Skeletal muscle satellite cell (primary cell): ENCODE measurements around the gene CSKMT. TPM values are rescaled to one million over a fixed set of nuclear protein-coding genes. Genes with fewer than 3 reads are reported as not detected.

ENCODE experiments used
- H3K27me3 ChIP-seq: 2 replicates; pipeline ENCODE4 v1.7.0; 2013; ENCODE audit warnings: low read length; ENCODE audit not compliant: control insufficient read depth, insufficient read depth
- H3K36me3 ChIP-seq: 2 replicates; pipeline ENCODE4 v1.7.0; 2013; ENCODE audit warnings: mild to moderate bottlenecking, control low read depth, low read length; ENCODE audit not compliant: insufficient read depth
- H3K4me1 ChIP-seq: 2 replicates; pipeline ENCODE4 v1.7.0; 2013; ENCODE audit warnings: low read length; ENCODE audit not compliant: control insufficient read depth, insufficient read depth
- H3K4me2 ChIP-seq: 2 replicates; pipeline ENCODE4 v1.7.0; 2013; ENCODE audit warnings: mild to moderate bottlenecking, low read length
- H3K4me3 ChIP-seq: 2 replicates; pipeline ENCODE4 v1.7.0; 2013; ENCODE audit warnings: low read length
- H3K9ac ChIP-seq: 2 replicates; pipeline ENCODE4 v1.7.0; 2013; ENCODE audit warnings: mild to moderate bottlenecking, low read depth, low read length, moderate library complexity
- H3K9me3 ChIP-seq: replicated peaks from 2 replicates; pipeline ENCODE4 v1.7.0; 2013; ENCODE audit warnings: mild to moderate bottlenecking, control low read depth, low read length
- small RNA-seq: library from RNA; depleted of rRNA; stranded (forward); fragments of <200 nt; gene quantifications from one replicate; pipeline ENCODE3, GENCODE V24; 2012

The CSKMT gene

DNA sequence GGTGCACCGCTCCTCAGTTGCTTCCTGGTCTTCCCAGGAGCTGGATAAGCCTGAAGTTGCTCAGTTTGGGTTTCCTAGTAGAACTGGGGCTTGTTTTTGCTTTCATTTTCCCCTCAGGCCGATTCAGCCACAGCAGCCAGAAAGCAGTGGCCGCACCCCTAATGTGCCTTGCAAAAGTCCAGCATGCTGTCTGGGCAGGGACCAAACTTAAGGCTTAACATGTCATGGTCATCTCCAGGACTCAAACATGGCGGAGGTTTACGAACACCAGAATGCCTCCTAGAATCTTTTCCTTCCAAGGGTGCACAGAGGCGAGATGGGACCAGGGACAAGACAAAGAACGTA, 44.9 kb downstream of the CSKMT start:
- Histone ChIP-seq H3K27me3 (no peaks in the 10 kb centered on the region), H3K4me3 (peak overlapping the region; percentile 68), H3K9ac (peak overlapping the region; percentile 90), H3K36me3 (peaks cover 44% of the 10 kb centered on the region), H3K9me3 (no peaks in the 10 kb centered on the region), H3K4me1 (peaks cover 33% of the 10 kb centered on the region), H3K4me2 (peak overlapping the region; percentile 87)

DNA sequence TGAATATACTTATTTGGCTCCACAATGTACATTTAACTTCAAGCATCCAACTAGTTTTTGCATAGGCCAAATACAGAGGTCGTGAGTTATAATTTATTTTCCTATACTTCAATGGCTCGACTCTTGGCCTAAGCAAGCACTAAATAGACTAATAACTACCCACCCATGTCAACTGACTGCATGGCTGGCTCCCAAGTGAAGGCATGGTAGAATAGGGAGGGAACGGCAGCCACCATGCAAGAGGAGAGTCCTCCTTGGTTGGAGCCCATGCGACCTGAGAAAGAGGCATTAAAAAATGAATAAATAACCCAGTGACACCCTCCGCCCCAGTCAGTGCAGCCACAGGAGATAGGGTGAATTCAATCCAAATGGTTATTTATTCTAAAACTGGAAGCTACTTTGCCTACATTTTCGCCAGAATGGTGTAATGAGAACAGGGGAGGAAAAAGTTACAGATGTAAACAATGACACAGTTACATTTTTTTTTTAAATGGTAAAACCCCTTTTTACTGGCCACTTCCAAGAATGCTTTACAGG, 47.2 kb downstream of the CSKMT start:
- Histone ChIP-seq H3K4me3 (no peak overlapping the region), H3K27me3 (no peaks in the 10 kb centered on the region), H3K9me3 (no peaks in the 10 kb centered on the region), H3K4me1 (peaks cover 19% of the 10 kb centered on the region), H3K9ac (no peak overlapping the region), H3K4me2 (no peak overlapping the region), H3K36me3 (peaks cover 67% of the 10 kb centered on the region)

DNA sequence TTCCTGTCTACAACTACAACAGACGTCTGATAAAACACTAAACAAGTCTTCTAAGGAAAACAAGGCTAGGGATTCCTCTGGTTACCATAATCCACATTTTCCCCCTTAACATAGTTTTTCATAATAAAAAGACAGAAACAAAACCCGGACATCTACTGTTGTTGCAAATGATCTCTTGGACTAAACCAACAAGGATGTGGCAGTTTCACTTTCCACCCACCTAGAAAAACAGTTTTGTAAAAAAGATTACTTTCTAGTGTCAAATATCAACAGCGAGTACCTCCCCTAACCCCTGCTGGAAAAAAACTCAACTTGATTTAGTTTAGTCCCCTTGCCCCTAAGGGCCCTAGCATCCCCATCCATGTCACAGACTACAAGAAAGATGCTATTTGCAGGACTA, 47.7 kb downstream of the CSKMT start:
- Histone ChIP-seq H3K27me3 (no peaks in the 10 kb centered on the region), H3K9me3 (no peaks in the 10 kb centered on the region), H3K4me2 (no peak overlapping the region), H3K4me3 (no peak overlapping the region), H3K36me3 (peaks cover 73% of the 10 kb centered on the region), H3K9ac (no peak overlapping the region), H3K4me1 (peaks cover 19% of the 10 kb centered on the region)

DNA sequence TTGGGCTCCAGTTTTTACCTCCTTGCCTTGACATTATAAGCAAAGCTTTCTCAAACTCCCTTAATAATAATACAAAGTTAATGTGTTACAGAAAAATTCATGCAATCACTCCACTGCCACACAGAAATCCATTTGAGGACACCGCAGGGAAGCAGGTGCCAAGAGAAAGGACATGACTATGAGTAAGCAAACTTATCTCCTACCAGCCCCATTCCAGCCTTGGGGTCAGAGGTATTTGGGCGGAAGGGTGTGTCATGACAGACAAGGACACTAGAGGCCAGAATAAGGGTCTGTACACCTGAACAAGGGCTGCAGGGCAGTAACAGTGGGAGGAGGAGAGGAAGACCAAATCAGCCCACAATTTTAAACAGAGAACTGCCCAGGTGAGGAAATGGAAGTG, 48.2 kb downstream of the CSKMT start:
- Histone ChIP-seq H3K27me3 (no peaks in the 10 kb centered on the region), H3K4me1 (peaks cover 19% of the 10 kb centered on the region), H3K36me3 (peaks cover 76% of the 10 kb centered on the region), H3K4me2 (no peak overlapping the region), H3K4me3 (no peak overlapping the region), H3K9me3 (no peaks in the 10 kb centered on the region), H3K9ac (no peak overlapping the region)

DNA sequence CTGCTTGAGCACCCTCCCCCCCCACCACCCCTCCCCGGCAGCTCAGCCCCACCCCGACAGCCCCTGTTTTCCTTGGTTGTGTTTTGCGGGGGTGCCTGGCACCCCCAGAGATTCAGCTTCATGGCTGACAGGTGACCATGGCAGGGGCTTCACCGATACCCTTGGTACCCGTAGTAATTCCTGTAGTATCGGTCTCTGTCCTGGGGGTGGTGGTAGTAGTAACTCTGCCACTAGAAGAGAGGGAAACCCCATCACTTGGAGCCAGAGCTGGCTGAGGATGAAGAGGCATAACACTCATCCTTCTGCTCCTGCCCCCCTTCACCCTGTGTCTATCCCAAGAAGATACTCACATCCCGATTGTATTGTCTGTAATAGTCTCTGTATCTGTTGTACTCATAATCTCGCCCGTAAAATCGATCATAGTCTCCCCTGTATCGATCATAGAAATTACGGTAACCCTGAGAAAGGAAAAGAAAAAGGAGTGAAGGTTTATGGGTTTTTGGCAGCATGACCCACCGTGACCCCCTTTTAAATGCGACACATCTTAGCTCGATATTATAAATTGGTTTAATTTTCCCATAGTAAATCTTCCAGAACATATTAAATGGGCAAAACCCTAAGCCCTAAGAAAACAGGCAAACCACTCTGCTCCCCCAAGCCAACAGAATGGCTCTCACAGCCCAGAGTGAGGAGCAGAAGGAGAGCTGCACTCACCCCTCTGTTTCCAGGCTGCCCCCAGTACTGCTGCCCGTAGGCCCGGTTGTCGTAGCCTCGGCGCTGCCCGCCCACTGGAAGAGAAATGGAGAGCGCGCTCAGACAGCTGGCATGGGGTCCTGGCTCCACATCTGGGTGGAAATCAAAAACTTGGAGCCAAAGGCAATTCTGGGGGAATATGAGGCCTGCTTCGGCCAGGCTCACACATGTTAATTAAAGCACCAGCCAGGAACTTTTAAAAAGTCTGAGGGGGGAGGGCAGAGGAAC, 50.3 kb downstream of the CSKMT start:
- Histone ChIP-seq H3K36me3 (peaks cover 86% of the 10 kb centered on the region), H3K4me1 (peaks cover under 1% of the 10 kb centered on the region), H3K9ac (peak overlapping the region; percentile 31), H3K4me3 (no peak overlapping the region), H3K9me3 (no peaks in the 10 kb centered on the region), H3K4me2 (no peak overlapping the region), H3K27me3 (no peaks in the 10 kb centered on the region)

DNA sequence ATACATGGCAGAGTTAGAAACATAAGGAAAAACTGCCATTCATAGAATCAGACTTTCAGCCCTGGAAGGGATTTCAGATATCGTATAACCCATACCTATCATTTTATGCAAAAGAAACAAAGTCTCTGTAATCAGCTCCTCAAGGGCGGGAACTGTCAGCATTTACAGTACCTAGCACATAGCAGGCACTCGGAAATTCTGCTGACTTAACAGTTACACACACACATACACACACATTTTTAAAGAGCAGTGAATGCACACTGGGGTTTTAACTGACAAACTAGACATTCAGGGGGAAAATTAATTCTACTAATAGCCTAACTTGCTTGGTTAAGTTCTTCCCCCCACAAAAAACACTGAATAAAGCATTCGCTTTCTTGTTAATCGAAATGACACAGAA, 51.1 kb downstream of the CSKMT start:
- no peaks in the 10 kb centered on the region for H3K27me3 ChIP-seq
- H3K9ac ChIP-seq: no peak overlapping the region
- no peak overlapping the region for H3K4me2 ChIP-seq
- no peaks in the 10 kb centered on the region for H3K4me1 ChIP-seq
- H3K9me3 ChIP-seq: no peaks in the 10 kb centered on the region
- H3K36me3 ChIP-seq: peaks cover 89% of the 10 kb centered on the region
- H3K4me3 ChIP-seq: no peak overlapping the region

DNA sequence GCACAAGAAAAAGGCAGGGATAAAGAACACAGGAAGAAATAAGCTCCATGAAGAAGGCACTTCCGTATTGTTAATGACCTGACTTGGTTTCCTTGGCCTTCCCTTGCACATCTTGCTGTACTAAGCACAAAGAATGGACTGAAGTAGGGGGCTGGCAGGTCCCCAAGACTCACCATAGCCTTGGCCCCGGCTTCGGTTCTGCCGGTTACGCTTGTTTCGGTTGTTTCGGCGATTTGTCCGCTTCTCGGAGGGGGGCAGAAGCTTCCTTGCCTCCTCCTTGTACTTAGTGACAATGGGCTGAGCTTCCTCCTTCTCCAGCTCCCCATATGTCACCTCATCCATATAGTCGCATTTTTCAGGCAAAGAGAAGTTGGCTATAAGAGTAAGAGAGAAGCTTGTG, 51.7 kb downstream of the CSKMT start:
- H3K4me1 ChIP-seq: no peaks in the 10 kb centered on the region
- H3K36me3 ChIP-seq: peaks cover 89% of the 10 kb centered on the region
- H3K9ac ChIP-seq: no peak overlapping the region

More for the DNA sequence above, 51.7 kb downstream of the CSKMT start:
- no peak overlapping the region for H3K4me3 ChIP-seq
- H3K27me3 ChIP-seq: no peaks in the 10 kb centered on the region
- H3K4me2 ChIP-seq: no peak overlapping the region
- no peaks in the 10 kb centered on the region for H3K9me3 ChIP-seq

Small RNA genes lying within 50 kb of the gene (small RNA-seq; reads per million reads assigned to genes)
- not detected for gene SNORA57
